GM23338 (cell line): Measurements from ENCODE around the gene MYO1A. TPM values are rescaled to one million over a fixed set of nuclear protein-coding genes. Genes with fewer than 3 reads are reported as not detected.

ENCODE experiments used
- ATAC-seq: fragments of 200-7000 bp; cut with Tn5 transposase; 3 replicates; pipeline ENCODE4 v1.9.1; 2020
- DNase-seq: peaks from one replicate; pipeline ENCODE4 v3.0.0-alpha.2; 2015; ENCODE audit warnings: low spot score
- H2AFZ ChIP-seq: fragments of 200-600 bp; sonication (generic); 2 replicates; pipeline ENCODE4 v1.8.0; 2016; ENCODE audit warnings: antibody characterized with exemption, mild to moderate bottlenecking, moderate library complexity
- H3F3A ChIP-seq: fragments of 200-600 bp; sonication (generic); replicated peaks from 2 replicates; pipeline ENCODE4 v1.8.0; 2017; ENCODE audit warnings: antibody characterized with exemption, mixed run types, low read depth
- H3K27ac ChIP-seq: fragments of 200-600 bp; sonication (generic); 2 replicates; pipeline ENCODE4 v1.6.1; 2016; ENCODE audit warnings: low read depth
- H3K27me3 ChIP-seq: fragments of 200-600 bp; sonication (generic); 2 replicates; pipeline ENCODE4 v1.8.0; 2016; ENCODE audit warnings: mild to moderate bottlenecking, mixed run types, moderate library complexity; ENCODE audit not compliant: insufficient read depth
- H3K36me3 ChIP-seq: fragments of 200-600 bp; sonication (generic); 2 replicates; pipeline ENCODE4 v1.8.0; 2016; ENCODE audit warnings: mild to moderate bottlenecking; ENCODE audit not compliant: insufficient read depth
- H3K4me1 ChIP-seq: fragments of 200-600 bp; sonication (generic); 2 replicates; pipeline ENCODE4 v1.8.0; 2016; ENCODE audit warnings: mild to moderate bottlenecking, moderate library complexity; ENCODE audit not compliant: insufficient read depth
- H3K4me2 ChIP-seq: fragments of 200-600 bp; sonication (generic); 2 replicates; pipeline ENCODE4 v1.7.1; 2017; ENCODE audit warnings: mixed run types
- H3K4me3 ChIP-seq: fragments of 200-600 bp; sonication (generic); 2 replicates; pipeline ENCODE4 v1.6.1; 2016; ENCODE audit warnings: mixed run types
- H3K79me2 ChIP-seq: fragments of 200-600 bp; sonication (generic); replicated peaks from 2 replicates; pipeline ENCODE4 v1.8.0; 2017; ENCODE audit warnings: mild to moderate bottlenecking; ENCODE audit not compliant: insufficient read depth
- H3K9me2 ChIP-seq: fragments of 200-600 bp; sonication (generic); 2 replicates; pipeline ENCODE4 v1.8.0; 2017; ENCODE audit not compliant: insufficient read depth
- H4K20me1 ChIP-seq: fragments of 200-600 bp; sonication (generic); replicated peaks from 2 replicates; pipeline ENCODE4 v1.8.0; 2017; ENCODE audit warnings: mild to moderate bottlenecking; ENCODE audit not compliant: insufficient read depth
- H3K27ac Mint-ChIP-seq: 2 replicates; pipeline ENCODE4 v1.8.0; 2020; ENCODE audit warnings: inconsistent platforms, mild to moderate bottlenecking, moderate library complexity, mixed read lengths
- H3K27me3 Mint-ChIP-seq: 3 replicates; pipeline ENCODE4 v1.8.0; 2022; ENCODE audit warnings: low read depth, mild to moderate bottlenecking, moderate library complexity, mixed read lengths, inconsistent platforms; ENCODE audit not compliant: insufficient read depth, poor library complexity
- H3K36me3 Mint-ChIP-seq: 3 replicates; pipeline ENCODE4 v1.8.0; 2021; ENCODE audit warnings: low read depth, mild to moderate bottlenecking, inconsistent platforms, moderate library complexity, mixed read lengths
- H3K4me1 Mint-ChIP-seq: 3 replicates; pipeline ENCODE4 v1.8.0; 2020; ENCODE audit warnings: mild to moderate bottlenecking, inconsistent platforms, mixed read lengths
- H3K4me3 Mint-ChIP-seq: 3 replicates; pipeline ENCODE4 v1.8.0; 2021; ENCODE audit warnings: moderate library complexity, mild to moderate bottlenecking, inconsistent platforms, mixed read lengths
- H3K9me3 Mint-ChIP-seq: 3 replicates; pipeline ENCODE4 v1.8.0; 2020; ENCODE audit warnings: moderate library complexity, mild to moderate bottlenecking, inconsistent platforms, mixed read lengths
- CREB1 ChIP-seq: fragments of 250-450 bp; sonication (Bioruptor Pico); IDR thresholded peaks from 2 replicates; pipeline ENCODE4 v1.5.0; 2020; ENCODE audit warnings: low read depth, mild to moderate bottlenecking, moderate library complexity
- CTCF ChIP-seq, 2 experiments: fragments of 200-600 bp in 1 of 2; sonication (generic) in 1 of 2; conservative IDR thresholded peaks; 2 replicates each; pipeline versions ENCODE4 v1.5.1 to v1.6.1; 2016 to 2017; ENCODE audit warnings: antibody characterized with exemption in 2 of 2, low read depth in 2 of 2, mild to moderate bottlenecking in 2 of 2, moderate library complexity in 1 of 2
- ETS1 ChIP-seq: IDR thresholded peaks from 2 replicates; pipeline ENCODE4 v1.6.1; 2016; ENCODE audit warnings: antibody characterized with exemption
- EZH2 ChIP-seq: fragments of 200-600 bp; sonication (generic); IDR thresholded peaks from one replicate; pipeline ENCODE4 v1.8.0; 2017; ENCODE audit warnings: antibody characterized with exemption, mild to moderate bottlenecking, low read depth; ENCODE audit not compliant: unreplicated experiment
- EZH2phosphoT487 ChIP-seq: fragments of 200-600 bp; sonication (generic); IDR thresholded peaks from one replicate; pipeline ENCODE4 v1.8.1; 2018; ENCODE audit warnings: antibody characterized with exemption; ENCODE audit not compliant: unreplicated experiment
- JUNB ChIP-seq: IDR thresholded peaks from one replicate; pipeline ENCODE4 v1.6.1; 2016; ENCODE audit warnings: antibody characterized with exemption; ENCODE audit not compliant: unreplicated experiment
- NANOG ChIP-seq: IDR thresholded peaks from 2 replicates; pipeline ENCODE4 v1.6.1; 2016; ENCODE audit warnings: antibody characterized with exemption, borderline replicate concordance
- POLR2AphosphoS5 ChIP-seq: IDR thresholded peaks from 2 replicates; pipeline ENCODE4 v1.6.1; 2016; ENCODE audit warnings: antibody characterized with exemption, low read depth
- STAT1 ChIP-seq: IDR thresholded peaks from one replicate; pipeline ENCODE4 v1.6.1; 2016; ENCODE audit warnings: antibody characterized with exemption; ENCODE audit not compliant: unreplicated experiment
- ZNF114 ChIP-seq: fragments of 250-450 bp; sonication (Bioruptor Pico); IDR thresholded peaks from 2 replicates; pipeline ENCODE4 v1.5.0; 2020; ENCODE audit warnings: mild to moderate bottlenecking, moderate library complexity
- ZNF331 ChIP-seq: fragments of 250-450 bp; sonication (Bioruptor Pico); IDR thresholded peaks from 2 replicates; pipeline ENCODE4 v1.5.0; 2020; ENCODE audit warnings: low read depth, mild to moderate bottlenecking, moderate library complexity
- polyA plus RNA-seq: library from polyadenylated mRNA; unstranded; fragments of >200 nt; fragmentation: Nextera tagmentation; extraction: Ambion mirVana; gene quantifications from 2 replicates; pipeline ENCODE4 v1.2.1, GENCODE V29; 2016
- total RNA-seq: library from RNA; depleted of rRNA; stranded (reverse); fragments of >200 nt; shearing (Covaris generic); gene quantifications from 2 replicates; pipeline ENCODE4 v1.2.3, GENCODE V29; 2014
- TF ChIP-seq, protein P1 (sequence below): fragments of 250-450 bp; sonication (Bioruptor Pico); IDR thresholded peaks from 2 replicates; pipeline ENCODE4 v1.5.0; 2020; ENCODE audit warnings: mild to moderate bottlenecking, moderate library complexity
- TF ChIP-seq, protein P2 (sequence below): IDR thresholded peaks from one replicate; pipeline ENCODE4 v1.6.1; 2018; ENCODE audit warnings: antibody characterized with exemption; ENCODE audit not compliant: unreplicated experiment

Gene MYO1A
- total and polyA plus RNA-seq, 2 experiments from 2014 or later, result not detected

- DNase-seq, result no peak
- peaks cover 8% of the 10 kb centered on the region for H3K4me1 ChIP-seq
- no peaks in the 10 kb centered on the region for H3K27me3 ChIP-seq
- peaks cover 7% of the 10 kb centered on the region; the same call in 1 of the 2 replicates for H3F3A ChIP-seq
- no peak overlapping the region for H3K27ac Mint-ChIP-seq
- H3K36me3 ChIP-seq, result peaks cover 26% of the 10 kb centered on the region
- peaks cover 6% of the 10 kb centered on the region for H3K27me3 Mint-ChIP-seq
- H4K20me1 ChIP-seq, result peaks cover 18% of the 10 kb centered on the region
- no peak for TF ChIP-seq JUNB
- TF ChIP-seq, protein P1, sequence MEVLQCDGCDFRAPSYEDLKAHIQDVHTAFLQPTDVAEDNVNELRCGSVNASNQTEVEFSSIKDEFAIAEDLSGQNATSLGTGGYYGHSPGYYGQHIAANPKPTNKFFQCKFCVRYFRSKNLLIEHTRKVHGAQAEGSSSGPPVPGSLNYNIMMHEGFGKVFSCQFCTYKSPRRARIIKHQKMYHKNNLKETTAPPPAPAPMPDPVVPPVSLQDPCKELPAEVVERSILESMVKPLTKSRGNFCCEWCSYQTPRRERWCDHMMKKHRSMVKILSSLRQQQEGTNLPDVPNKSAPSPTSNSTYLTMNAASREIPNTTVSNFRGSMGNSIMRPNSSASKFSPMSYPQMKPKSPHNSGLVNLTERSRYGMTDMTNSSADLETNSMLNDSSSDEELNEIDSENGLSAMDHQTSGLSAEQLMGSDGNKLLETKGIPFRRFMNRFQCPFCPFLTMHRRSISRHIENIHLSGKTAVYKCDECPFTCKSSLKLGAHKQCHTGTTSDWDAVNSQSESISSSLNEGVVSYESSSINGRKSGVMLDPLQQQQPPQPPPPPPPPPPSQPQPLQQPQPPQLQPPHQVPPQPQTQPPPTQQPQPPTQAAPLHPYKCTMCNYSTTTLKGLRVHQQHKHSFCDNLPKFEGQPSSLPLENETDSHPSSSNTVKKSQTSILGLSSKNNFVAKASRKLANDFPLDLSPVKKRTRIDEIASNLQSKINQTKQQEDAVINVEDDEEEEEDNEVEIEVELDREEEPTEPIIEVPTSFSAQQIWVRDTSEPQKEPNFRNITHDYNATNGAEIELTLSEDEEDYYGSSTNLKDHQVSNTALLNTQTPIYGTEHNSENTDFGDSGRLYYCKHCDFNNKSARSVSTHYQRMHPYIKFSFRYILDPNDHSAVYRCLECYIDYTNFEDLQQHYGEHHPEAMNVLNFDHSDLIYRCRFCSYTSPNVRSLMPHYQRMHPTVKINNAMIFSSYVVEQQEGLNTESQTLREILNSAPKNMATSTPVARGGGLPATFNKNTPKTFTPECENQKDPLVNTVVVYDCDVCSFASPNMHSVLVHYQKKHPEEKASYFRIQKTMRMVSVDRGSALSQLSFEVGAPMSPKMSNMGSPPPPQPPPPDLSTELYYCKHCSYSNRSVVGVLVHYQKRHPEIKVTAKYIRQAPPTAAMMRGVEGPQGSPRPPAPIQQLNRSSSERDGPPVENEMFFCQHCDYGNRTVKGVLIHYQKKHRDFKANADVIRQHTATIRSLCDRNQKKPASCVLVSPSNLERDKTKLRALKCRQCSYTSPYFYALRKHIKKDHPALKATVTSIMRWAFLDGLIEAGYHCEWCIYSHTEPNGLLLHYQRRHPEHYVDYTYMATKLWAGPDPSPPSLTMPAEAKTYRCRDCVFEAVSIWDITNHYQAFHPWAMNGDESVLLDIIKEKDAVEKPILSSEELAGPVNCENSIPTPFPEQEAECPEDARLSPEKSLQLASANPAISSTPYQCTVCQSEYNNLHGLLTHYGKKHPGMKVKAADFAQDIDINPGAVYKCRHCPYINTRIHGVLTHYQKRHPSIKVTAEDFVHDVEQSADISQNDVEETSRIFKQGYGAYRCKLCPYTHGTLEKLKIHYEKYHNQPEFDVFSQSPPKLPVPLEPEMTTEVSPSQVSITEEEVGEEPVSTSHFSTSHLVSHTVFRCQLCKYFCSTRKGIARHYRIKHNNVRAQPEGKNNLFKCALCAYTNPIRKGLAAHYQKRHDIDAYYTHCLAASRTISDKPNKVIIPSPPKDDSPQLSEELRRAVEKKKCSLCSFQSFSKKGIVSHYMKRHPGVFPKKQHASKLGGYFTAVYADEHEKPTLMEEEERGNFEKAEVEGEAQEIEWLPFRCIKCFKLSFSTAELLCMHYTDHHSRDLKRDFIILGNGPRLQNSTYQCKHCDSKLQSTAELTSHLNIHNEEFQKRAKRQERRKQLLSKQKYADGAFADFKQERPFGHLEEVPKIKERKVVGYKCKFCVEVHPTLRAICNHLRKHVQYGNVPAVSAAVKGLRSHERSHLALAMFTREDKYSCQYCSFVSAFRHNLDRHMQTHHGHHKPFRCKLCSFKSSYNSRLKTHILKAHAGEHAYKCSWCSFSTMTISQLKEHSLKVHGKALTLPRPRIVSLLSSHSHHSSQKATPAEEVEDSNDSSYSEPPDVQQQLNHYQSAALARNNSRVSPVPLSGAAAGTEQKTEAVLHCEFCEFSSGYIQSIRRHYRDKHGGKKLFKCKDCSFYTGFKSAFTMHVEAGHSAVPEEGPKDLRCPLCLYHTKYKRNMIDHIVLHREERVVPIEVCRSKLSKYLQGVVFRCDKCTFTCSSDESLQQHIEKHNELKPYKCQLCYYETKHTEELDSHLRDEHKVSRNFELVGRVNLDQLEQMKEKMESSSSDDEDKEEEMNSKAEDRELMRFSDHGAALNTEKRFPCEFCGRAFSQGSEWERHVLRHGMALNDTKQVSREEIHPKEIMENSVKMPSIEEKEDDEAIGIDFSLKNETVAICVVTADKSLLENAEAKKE (CRISPR knock-in tag), result no peak
- no peak for TF ChIP-seq CTCF (conservative IDR thresholded peaks at IDR 0.05; ENCODE audit: low read depth in 2 of 2)
- TF ChIP-seq POLR2AphosphoS5, result no peak
- no peak for TF ChIP-seq ZNF114 (CRISPR knock-in tag)
- TF ChIP-seq ETS1, result no peak
- TF ChIP-seq EZH2, result no peak
- no peak for TF ChIP-seq STAT1
- no peak for TF ChIP-seq EZH2phosphoT487
- no peak for TF ChIP-seq CREB1
- TF ChIP-seq, protein P2, sequence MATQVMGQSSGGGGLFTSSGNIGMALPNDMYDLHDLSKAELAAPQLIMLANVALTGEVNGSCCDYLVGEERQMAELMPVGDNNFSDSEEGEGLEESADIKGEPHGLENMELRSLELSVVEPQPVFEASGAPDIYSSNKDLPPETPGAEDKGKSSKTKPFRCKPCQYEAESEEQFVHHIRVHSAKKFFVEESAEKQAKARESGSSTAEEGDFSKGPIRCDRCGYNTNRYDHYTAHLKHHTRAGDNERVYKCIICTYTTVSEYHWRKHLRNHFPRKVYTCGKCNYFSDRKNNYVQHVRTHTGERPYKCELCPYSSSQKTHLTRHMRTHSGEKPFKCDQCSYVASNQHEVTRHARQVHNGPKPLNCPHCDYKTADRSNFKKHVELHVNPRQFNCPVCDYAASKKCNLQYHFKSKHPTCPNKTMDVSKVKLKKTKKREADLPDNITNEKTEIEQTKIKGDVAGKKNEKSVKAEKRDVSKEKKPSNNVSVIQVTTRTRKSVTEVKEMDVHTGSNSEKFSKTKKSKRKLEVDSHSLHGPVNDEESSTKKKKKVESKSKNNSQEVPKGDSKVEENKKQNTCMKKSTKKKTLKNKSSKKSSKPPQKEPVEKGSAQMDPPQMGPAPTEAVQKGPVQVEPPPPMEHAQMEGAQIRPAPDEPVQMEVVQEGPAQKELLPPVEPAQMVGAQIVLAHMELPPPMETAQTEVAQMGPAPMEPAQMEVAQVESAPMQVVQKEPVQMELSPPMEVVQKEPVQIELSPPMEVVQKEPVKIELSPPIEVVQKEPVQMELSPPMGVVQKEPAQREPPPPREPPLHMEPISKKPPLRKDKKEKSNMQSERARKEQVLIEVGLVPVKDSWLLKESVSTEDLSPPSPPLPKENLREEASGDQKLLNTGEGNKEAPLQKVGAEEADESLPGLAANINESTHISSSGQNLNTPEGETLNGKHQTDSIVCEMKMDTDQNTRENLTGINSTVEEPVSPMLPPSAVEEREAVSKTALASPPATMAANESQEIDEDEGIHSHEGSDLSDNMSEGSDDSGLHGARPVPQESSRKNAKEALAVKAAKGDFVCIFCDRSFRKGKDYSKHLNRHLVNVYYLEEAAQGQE, result no peak
- no peak for TF ChIP-seq NANOG
- no peak for TF ChIP-seq ZNF331 (CRISPR knock-in tag)
- no peak for ATAC-seq
- H3K4me3 ChIP-seq, result no peak overlapping the region
- no peaks in the 10 kb centered on the region for H3K9me3 Mint-ChIP-seq
- H3K36me3 Mint-ChIP-seq, result peaks cover 59% of the 10 kb centered on the region
- peaks cover 22% of the 10 kb centered on the region for H3K4me1 Mint-ChIP-seq
- H3K4me3 Mint-ChIP-seq, result no peak overlapping the region
- no peak overlapping the region for H2AFZ ChIP-seq
- no peaks in the 10 kb centered on the region for H3K9me2 ChIP-seq
- H3K4me2 ChIP-seq, result no peak overlapping the region
- no peak overlapping the region for H3K27ac ChIP-seq
- H3K79me2 ChIP-seq, result peaks cover 60% of the 10 kb centered on the region
Observed at GRCh38 chr12:57003395-57003794, 46.5 kb downstream of the MYO1A start.
